Measurements from ENCODE around the gene ZNF750.
A peak's percentile ranks its signal among the peaks of the same experiment; 100 is the strongest.

The ZNF750 gene

GRCh38 chr17:82781894-82782274 lies 57.9 kb downstream of the ZNF750 start:
- TF ChIP-seq CTCF (IDR thresholded peaks at IDR 0.05; ENCODE audit: low read depth, low read length, missing control alignments), result peak; percentile 99
- in situ Hi-C loops (cut with HindIII; ENCODE audit: low pct_ligation_motif_present, low sequenced_read_pairs), result no loop called here
- Histone ChIP-seq H3K4me3 (ENCODE audit: low read depth, low read length) (no peak overlapping the region), H3K27ac (no peak overlapping the region), H3K27me3 (replicated peaks) (no peaks in the 10 kb centered on the region), H3K36me3 (replicated peaks) (peaks cover 2% of the 10 kb centered on the region)
- DNase-seq, result peak; percentile 75

- in situ Hi-C loops (cut with HindIII; ENCODE audit: low pct_ligation_motif_present, low sequenced_read_pairs), result no loop called here
- H3K27me3 ChIP-seq (replicated peaks), result no peaks in the 10 kb centered on the region
- no peak for TF ChIP-seq CTCF (IDR thresholded peaks at IDR 0.05; ENCODE audit: low read depth, low read length, missing control alignments)
- H3K36me3 ChIP-seq (replicated peaks), result peaks cover 2% of the 10 kb centered on the region
- no peak overlapping the region for H3K4me3 ChIP-seq (ENCODE audit: low read depth, low read length)
- no peak overlapping the region for H3K27ac ChIP-seq
- DNase-seq, result no peak
Measured at GRCh38 chr17:82780971-82781893, 58.6 kb downstream of the ZNF750 start.

GRCh38 chr17:82780195-82780594 lies 59.6 kb downstream of the ZNF750 start:
- peak; percentile 44 for DNase-seq
- Histone ChIP-seq H3K4me3 (ENCODE audit: low read depth, low read length) (no peak overlapping the region), H3K27ac (peak overlapping the region; percentile 18), H3K36me3 (replicated peaks) (peaks cover 2% of the 10 kb centered on the region), H3K27me3 (replicated peaks) (no peaks in the 10 kb centered on the region)
- no peak for TF ChIP-seq CTCF (IDR thresholded peaks at IDR 0.05; ENCODE audit: low read depth, low read length, missing control alignments)
- in situ Hi-C loops (cut with HindIII; ENCODE audit: low pct_ligation_motif_present, low sequenced_read_pairs), result no loop called here

GRCh38 chr17:82779541-82779940 lies 60.3 kb downstream of the ZNF750 start:
- no peak overlapping the region for H3K4me3 ChIP-seq (ENCODE audit: low read depth, low read length)
- in situ Hi-C loops (cut with HindIII; ENCODE audit: low pct_ligation_motif_present, low sequenced_read_pairs), result no loop called here
- no peak for DNase-seq
- no peaks in the 10 kb centered on the region for H3K27me3 ChIP-seq (replicated peaks)
- no peak overlapping the region for H3K27ac ChIP-seq
- no peak for TF ChIP-seq CTCF (IDR thresholded peaks at IDR 0.05; ENCODE audit: low read depth, low read length, missing control alignments)
- peaks cover 2% of the 10 kb centered on the region for H3K36me3 ChIP-seq (replicated peaks)

Measured in brain microvascular endothelial cell (primary cell).